HG03064 (cell line): Measurements from ENCODE around the gene SIRT3.
"Not testable (repeated sequence)": the region's sequence is repeated elsewhere in the genome, so short reads cannot be mapped to it uniquely, and the experiment has no call there.

Experiments used
- ATAC-seq: cut with Tn5 transposase; IDR thresholded peaks from one replicate; pipeline ENCODE4 v1.9.1; 2021; ENCODE audit warnings: low read depth; ENCODE audit not compliant: unreplicated experiment

The SIRT3 gene

DNA sequence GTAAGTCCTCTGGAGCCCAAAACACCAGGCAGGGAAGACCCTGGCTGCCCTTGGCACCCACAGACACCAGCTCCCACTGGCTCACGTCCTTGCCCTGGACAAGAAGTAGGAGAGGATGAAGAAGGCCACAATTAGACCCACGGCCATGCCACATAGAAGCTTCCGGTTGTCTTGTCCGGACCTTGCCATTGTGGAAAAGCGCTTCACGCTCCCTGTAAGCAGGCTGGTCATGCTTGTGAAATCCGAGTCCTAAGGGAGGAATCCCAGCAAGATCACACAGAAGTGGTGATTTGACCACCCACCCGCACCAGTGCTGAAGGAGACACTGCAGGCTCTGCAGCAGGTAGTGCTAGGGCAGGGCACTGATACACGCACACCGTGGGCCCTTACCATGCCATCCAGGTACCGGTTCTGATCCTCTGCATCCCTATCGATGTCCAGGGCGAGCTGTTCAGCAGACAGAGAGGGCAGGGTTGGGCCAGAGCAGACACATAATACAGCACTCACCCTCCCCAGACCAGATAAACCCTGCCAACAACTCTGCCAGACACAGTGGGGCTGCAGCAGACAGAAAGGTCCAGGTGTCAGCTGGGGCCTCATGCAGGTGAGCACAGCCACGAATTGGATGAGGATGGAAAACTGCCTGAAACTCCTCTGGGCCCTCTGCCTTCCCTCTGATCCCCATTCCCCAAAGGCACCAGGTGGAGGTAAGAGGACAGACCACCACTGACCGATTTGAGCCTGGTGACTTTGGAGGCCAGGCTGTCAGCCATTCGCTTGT is 30.7 kb downstream of the SIRT3 start:
- no peak for ATAC-seq

DNA sequence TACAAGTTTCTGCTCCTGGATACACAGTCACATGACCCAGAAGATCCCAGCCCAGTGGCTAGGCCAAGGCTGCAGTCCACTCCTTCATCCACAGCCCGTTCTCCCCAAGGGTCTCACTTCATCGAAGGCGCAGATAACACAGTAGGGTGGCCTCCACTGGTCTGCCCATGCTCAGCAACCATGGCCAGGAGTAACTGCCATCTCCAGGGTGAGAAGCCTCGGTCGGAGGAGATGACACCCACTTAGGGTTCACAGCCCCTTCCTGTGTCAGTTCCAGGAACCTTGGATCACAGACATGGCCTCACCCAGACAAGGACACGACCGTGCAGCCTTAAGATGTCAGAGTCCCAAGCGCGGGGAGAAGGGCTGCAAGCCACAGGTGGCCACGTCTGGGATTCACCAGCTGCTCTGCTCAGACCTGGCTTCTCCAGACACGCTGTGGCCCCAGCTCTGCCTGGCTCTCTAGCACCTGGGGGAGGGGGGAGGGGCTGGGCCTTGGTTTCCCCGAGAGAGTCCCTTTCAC is 31.5 kb downstream of the SIRT3 start:
- ATAC-seq: no peak

DNA sequence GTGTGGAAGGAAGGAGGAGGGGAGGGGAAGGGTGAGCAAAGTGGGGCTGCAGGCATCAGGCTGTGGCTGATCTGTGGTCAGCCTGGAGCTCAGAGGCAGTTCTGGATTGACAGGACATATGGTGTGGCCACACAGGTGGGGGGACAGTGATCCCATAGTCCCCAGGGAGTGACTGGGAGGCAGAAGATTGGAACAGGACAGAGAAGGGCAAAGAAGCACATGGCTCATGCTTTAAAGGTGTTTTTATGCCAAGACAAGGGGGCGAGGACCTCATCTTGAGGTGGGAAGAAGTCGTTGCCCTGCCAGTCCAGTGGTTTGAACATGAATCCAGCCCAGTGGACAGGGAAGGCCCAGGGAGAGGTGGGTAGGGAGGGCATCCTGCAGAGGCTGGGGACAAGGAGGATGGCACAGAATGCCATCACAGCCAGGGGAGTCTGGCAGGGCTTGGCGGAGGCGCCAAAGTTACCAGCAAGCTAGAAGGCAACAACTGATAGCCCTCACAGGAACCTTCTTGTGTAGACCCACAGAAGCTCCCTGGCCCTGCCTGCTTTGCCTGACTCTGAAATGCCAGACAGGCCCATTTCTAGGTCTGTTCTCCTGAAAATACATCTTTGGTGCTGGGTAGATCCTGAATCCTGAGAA is 32.1 kb downstream of the SIRT3 start:
- no peak for ATAC-seq

DNA sequence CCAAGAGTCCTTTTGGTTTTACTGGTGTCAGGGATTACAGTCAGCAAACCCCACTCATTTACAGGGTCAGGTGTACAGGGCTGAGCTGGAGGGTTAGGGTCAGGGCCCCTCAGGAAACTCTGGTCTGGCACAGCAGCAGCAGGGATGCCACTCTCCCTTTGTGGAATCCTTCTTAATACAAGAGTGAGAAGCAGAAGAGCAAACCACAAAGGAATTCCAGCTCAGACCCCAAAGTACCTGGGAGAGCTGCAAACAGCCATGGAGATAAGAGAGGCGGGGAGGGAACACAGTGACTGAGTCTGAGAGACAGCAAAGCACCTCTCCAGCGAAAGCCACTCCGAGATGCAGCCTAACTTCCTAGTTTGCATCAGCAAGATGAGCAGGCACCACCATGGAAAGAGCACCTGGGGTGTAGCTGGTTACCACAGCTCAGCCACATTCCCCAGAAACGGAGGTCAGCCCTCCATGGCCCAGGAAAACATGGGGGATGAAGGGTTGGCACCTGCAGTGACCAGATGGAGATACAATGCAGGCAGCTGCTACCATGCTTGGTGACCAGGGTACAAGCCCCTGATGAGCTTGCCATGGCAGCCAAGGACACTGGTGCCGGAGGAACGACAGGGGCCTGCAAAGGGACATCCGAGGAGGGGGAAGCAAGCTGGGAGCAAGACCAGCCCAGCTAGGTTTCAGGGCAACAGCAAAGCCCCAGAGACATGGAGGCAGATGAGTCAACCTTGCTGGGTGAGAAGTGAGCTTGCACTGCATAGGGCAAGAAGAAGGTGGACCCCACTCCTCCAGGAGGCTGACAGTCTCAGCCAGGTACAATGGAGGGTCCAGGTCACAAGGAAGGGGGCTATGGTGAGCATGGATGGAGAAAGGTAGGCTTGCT is 32.8 kb downstream of the SIRT3 start:
- no peak for ATAC-seq

DNA sequence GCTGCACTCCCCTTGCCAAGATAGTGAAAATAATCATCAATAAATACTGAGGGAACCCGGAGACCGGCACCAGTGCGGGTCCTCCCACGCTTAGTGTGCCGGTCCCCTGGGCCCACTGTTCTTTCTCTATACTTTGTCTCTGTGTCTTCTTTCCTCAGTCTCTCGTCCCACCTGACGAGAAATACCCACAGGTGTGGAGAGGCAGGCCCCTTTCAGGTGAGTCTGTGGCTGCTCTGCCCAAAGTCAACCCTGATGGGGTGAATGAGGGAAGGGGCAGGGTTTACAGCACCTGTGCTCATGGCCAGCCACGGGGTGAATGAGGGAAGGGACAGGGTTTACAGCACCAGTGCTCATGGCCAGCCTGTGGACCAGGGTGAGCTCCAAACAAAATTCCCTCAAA is 33.7 kb downstream of the SIRT3 start:
- no peak for ATAC-seq

DNA sequence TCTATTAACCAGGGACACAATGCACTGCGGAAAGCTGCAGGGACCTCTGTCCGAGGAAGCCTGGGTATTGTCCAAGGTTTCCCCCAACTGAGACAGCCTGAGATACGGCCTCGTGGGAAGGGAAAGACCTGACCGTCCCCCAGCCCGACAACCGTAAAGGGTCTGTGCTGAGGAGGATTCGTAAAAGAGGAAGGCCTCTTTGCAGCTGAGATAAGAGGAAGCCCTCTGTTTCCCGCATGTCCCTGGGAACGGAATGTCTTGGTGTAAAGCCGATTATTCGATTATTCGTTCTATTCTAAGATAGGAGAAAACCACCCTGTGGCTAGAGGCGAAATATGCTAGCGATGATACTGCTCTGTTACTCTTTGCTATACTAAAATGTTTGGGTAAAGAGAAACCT is 34.2 kb downstream of the SIRT3 start:
- ATAC-seq: no peak

DNA sequence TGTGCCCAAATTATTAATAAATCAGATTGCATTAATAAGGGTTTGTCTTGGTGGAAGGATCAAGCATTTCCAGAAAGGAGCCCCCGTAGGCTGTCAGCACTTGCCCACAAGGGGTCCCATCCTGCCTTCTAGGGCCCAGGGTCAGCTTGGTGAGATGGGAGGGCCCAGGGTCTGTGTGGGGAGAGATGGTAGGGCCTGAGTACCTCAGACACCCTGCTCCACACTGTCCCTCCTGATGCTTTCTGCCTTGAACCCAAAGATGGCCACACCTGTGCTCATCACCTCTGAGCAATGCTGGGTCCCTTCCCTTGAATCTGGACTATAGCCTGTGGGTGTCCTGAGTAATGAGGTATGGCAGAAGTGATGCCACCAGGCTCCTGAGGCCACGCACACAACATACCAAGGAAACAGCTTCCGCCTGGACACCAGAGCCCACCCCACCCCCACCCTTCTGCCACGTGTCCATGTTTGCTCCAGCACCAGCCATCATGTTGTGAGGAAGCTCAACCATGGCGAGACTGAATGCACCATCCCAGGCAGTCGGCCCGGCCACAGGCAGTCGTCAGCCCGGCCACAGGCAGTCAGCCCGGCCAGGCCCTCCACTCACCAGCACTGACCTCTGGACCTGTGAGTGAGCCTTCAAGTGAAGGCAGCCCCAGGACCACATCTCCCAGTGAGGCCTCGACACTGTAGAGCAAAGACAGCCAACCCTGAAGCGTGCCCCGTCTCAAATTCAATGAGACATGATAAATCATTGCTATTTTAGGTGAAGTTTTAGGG is 35.7 kb downstream of the SIRT3 start:
- ATAC-seq: no peak

DNA sequence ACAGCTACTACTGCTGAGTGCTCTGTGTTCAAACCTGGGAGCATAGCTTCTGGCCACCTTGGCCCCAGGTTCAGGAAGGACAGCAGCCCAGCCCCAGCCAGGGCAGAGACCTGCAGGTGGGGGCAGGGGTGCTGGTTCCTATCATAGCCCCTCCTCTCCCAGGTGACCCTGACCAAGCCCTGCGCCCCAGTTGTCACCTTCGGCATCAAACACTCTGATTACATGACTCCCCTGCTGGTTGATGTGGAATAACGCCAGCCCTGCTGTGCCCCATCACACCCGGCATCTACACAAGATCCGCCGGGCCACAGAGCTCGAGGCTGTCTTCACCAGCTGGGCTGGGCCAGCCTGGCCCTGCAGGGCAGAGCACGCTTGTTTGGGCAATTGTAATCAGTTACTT is 36.4 kb downstream of the SIRT3 start:
- ATAC-seq: no peak

DNA sequence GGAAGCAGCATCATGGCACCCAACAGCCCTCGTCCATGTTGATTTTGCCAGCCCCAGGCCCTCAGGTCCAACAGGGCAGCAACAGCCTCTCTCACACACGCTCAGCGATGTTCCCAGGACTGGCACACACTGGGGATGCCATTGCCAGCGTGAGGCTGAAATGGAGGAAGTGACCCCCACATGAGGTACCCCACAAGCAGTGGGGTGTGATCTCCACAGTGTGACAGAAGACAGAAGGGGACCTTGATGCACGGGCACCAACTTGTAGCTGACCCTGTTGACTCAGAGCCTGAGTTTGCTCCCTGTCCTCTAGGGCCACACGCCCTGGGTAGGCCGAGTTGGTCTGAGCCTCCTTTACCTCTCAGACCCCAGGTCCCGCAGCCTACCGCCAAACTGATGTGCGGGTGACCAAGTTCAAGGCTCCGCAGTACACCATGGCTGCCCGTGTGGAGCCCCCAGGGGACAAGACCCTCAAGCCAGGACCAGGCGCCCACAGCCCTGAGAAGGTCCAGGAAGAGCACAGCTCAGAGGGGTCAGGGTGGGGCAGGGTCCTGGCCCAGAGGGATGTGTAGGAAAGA is 37.0 kb downstream of the SIRT3 start:
- ATAC-seq: no peak

DNA sequence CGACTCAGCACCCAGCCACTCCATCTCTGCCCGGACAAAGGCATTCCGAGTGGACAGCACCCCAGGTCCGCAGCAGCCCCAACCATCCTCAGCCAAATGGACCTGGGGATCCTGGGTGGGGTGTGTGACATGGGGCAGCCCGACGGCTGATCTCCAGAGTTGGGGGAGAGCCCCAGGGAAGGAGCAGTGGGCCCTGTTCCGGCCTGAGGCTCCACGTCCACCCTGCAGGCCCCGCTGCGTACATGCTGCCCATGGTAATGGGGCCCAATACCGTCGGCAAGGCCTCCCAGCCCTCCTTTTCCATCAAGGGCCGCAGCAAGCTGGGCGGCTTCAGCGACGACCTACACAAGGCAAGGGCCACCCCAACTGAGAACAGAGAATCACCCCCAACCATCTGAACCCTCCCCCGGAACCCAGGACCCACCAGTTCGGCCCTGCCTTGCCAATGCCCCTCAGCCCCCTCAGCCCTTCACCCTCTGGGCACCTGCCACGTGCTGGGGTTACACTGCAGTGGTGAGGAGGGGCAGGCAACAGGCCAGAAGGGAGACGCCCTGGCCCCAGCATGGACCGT is 37.8 kb downstream of the SIRT3 start:
- no peak for ATAC-seq

DNA sequence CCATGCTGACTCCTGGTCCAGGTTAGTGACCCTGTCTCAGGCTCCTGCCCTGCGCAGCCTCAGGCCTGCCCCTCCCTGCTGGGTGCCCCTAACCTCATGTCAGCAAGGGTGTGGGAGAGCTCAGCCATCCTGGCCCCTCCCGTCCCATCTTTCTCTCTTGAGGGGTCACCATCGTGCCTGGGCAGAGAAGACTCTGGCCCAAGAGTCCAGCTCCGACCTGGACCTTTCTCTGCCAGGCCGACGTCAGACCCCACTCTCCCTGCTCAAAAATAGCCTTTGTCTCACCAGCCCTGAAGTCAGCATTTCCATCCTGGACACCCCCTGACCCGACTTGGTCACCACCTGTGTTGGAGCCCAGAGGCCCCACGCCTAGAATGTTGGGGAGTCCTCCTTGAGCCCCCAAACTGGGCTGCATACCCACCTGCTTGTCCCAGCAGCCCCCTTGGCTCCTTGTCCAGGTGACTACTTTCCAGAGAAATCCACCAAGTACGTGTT is 38.4 kb downstream of the SIRT3 start:
- no peak for ATAC-seq

DNA sequence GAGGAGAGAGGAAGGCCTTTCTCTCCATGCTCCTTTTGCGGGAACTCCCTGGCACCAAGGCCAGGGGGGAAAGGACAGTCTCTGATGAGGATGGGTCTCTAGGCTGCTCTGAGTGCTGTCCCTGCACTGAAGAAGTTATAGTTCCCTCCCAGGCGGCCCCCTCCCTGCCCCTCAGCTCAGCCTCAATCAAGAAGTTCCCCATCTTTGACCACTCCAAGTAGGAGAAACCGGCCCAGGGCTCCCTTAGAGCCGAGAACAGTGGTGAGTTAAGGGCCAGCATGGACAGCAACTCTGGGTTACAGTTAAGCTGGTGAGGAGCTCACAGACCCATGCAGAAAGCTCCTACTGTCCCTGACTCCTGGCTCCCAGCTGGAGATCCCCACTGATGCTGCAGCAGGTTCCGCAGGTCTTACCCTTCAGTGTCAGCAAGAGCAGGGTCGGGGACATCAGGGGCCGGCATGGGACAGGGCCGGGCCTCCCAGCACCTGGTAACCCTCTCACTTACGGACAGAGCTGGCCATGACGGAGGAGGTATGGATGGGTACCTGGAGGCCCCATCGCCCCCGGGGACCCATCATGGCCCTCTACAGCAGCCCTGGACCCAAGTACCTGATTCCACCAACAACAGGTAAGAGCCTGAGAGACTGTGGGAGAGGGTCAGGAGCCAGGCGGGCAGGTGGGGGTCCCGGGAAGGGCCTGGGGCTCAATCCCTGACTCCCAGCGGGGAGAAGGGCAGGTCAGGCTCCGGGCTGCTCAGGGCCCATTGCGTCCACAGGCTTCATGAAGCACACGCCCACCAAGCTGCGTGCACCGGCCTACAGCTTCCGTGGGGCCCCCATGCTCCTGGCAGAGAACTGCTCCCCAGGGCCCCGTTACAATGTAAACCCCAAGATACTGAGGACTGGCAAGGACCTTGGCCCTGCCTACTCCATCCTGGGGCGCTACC is 39.1 kb downstream of the SIRT3 start:
- ATAC-seq: no peak

DNA sequence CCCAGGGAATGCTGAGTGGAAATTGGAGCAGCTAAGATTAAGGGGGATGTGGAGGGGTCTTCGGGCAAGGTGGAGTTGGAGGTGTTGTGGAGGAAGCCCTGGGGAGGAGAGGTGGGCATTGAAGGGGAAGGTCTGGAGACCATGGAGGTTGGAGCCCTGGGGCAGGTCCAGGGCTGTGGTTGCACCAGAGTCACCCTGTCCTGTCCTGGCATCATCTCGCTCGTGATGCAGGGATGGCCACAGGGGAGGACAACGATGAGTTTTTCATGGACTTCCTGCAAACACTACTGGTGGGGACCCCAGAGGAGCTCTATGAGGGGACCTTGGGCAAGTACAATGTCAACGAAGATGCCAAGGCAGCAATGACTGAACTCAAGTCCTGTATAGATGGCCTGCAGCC is 42.7 kb downstream of the SIRT3 start:
- not testable (repeated sequence) for ATAC-seq

DNA sequence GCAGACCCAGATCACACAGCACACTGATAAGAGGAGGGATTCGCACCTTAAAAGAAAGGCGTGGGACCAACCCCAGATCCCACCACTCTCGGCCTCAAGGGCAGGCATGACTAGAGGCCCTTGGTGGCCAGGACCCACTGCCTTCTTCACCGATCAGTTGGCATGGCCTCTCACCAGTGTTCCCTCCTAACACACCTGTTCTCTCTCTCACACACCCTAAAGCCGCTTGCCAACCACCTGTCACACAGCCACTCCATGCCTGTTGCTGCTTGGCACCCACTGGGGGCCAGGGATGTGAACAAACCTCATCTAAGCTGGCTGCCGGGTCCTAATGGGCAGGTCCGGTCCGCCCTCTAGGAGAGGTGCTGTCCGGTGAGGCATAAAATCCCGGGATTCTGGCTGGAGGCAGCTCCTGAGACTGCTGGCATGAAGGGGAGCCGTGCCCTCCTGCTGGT is 43.4 kb downstream of the SIRT3 start, which contains the start of gene SCGB1C1:
Gene SCGB1C1 (plus strand): TSS at position 405 of the 455 bp plus-strand sequence. CDS start 22 bp downstream, at position 427.
- not testable (repeated sequence) for ATAC-seq

DNA sequence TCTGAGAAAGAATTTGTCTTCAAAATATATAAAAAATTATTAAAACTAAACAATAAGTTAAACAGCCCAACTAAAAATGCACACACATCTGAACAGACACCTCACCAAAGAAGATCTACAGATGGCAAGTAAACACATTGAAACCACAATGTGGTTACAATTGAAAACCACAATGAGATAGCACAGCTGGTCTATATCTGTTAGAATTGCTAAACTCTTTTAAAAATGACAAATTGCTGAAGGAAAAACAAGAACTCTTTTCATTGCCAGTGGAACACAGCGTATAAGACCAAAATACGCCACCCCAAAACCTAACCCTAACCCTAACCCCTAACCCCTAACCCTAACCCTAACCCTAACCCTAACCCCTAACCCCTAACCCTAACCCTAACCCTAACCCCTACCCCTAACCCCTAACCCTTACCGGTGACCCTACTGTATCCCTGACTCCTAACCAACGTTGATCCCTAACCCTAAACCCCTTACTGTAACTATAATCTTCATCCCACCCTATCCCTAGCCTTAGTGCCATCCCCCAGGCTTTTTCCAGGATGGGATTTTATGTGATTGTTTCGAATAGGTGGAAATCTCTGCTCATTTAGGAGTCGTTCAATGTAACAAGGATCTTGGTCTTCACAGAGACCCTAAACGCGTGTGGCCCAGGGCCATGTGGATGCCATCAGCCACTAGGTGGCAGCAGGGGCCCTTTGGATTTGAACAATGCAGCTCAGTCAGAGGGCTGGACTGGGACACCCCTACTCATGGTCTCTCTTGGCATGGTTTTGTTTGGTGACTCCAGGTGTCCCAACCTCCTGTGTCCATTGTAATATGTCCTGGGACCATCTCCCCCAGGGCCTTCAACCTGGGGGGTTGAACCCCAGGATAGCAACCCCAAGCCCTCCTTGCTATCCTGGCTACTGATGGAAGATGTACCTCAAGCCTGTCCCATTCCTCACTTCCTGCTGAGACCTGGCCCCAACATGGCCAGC is 44.4 kb downstream of the SIRT3 start:
- not testable (repeated sequence) for ATAC-seq

DNA sequence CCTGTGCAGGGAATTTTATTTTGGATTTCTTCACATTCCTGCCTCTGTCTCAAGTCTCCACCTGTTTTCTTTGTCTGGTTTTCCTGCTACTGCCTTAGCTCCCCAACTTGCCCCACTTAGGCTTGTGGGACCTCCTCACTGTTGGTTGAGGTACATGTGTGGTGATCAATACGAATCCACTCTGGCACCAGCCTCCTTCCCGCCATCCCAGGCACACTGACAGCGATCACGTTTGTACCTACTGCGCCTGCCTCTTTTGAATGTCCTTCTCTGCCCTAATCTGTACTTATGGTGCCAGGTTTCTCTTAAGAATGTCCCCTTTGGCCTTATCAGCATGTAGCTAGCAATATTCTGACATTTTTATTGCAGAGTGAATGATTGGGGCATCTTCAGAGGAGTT is 45.6 kb downstream of the SIRT3 start:
- ATAC-seq: not testable (repeated sequence)

DNA sequence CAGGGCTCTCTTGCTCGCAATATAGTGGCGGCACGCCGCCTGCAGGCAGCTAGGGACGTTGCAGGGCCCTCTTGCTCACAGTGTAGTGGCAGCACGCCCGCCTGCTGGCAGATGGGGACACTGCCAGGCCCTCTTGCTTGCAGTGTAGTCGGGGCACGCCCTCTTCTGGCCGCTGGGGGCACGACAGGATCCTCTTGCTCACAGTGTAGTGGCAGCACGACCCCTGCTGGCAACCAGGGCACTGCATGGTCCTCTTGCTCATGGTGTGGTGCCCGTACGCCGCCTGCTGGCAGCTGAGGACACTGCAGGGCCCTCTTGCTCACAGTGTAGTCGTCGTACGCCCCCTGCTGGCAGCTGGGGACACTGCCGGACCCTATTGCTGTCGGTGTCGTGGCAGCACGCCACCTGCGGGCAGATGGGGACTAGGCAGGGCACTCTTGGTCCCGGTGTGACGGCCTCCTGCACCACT is 46.3 kb downstream of the SIRT3 start:
- not testable (repeated sequence) for ATAC-seq
